Hepatocyte (in vitro differentiated cells): ENCODE measurements around the gene AIF1. TPM values are rescaled to one million over a fixed set of nuclear protein-coding genes. Genes with fewer than 3 reads are reported as not detected.
A peak's percentile ranks its signal among the peaks of the same experiment; 100 is the strongest.

ENCODE experiments used
- DNase-seq: peaks from one replicate; pipeline ENCODE4 v3.0.0-alpha.2; 2016; ENCODE audit warnings: low spot score
- H2AFZ ChIP-seq: fragments of 200-600 bp; sonication (generic); 2 replicates; pipeline ENCODE4 v1.6.0; 2016; ENCODE audit warnings: antibody characterized with exemption, mild to moderate bottlenecking
- H3K27ac ChIP-seq: fragments of 200-600 bp; sonication (generic); 2 replicates; pipeline ENCODE4 v1.5.1; 2016; ENCODE audit warnings: mild to moderate bottlenecking
- H3K27me3 ChIP-seq: fragments of 200-600 bp; sonication (generic); 2 replicates; pipeline ENCODE4 v1.6.1; 2016
- H3K36me3 ChIP-seq: fragments of 200-600 bp; sonication (generic); replicated peaks from 2 replicates; pipeline ENCODE4 v1.5.1; 2016; ENCODE audit warnings: low read depth; ENCODE audit not compliant: insufficient read depth
- H3K4me1 ChIP-seq: fragments of 200-600 bp; sonication (generic); 2 replicates; pipeline ENCODE4 v1.5.1; 2016; ENCODE audit warnings: mild to moderate bottlenecking, moderate library complexity; ENCODE audit not compliant: insufficient read depth
- H3K4me2 ChIP-seq: fragments of 200-600 bp; sonication (generic); 2 replicates; pipeline ENCODE4 v1.6.0; 2016
- H3K4me3 ChIP-seq: fragments of 200-600 bp; sonication (generic); 2 replicates; pipeline ENCODE4 v1.5.1; 2016; ENCODE audit warnings: mild to moderate bottlenecking
- H3K79me2 ChIP-seq: fragments of 200-600 bp; sonication (generic); 2 replicates; pipeline ENCODE4 v1.6.0; 2017; ENCODE audit warnings: mild to moderate bottlenecking
- H3K9me2 ChIP-seq: fragments of 200-600 bp; sonication (generic); replicated peaks from 2 replicates; pipeline ENCODE4 v1.6.0; 2017; ENCODE audit warnings: mild to moderate bottlenecking; ENCODE audit not compliant: insufficient read depth
- H3K9me3 ChIP-seq: fragments of 200-600 bp; sonication (generic); 2 replicates; pipeline ENCODE4 v1.5.1; 2016; ENCODE audit warnings: low read depth, mild to moderate bottlenecking
- H4K20me1 ChIP-seq: fragments of 200-600 bp; sonication (generic); 2 replicates; pipeline ENCODE4 v1.6.0; 2016; ENCODE audit warnings: mild to moderate bottlenecking; ENCODE audit not compliant: insufficient read depth, poor library complexity, severe bottlenecking
- EZH2 ChIP-seq: fragments of 200-600 bp; sonication (generic); IDR thresholded peaks from 2 replicates; pipeline ENCODE4 v1.6.1; 2016; ENCODE audit warnings: antibody characterized with exemption, mild to moderate bottlenecking, borderline replicate concordance
- EZH2phosphoT487 ChIP-seq: fragments of 200-600 bp; sonication (generic); IDR thresholded peaks from one replicate; pipeline ENCODE4 v1.6.1; 2018; ENCODE audit warnings: antibody characterized with exemption, mild to moderate bottlenecking, low read depth, moderate library complexity; ENCODE audit not compliant: unreplicated experiment, severe bottlenecking
- WGBS: methylation state at CpG from one replicate; pipeline ENCODE4 v1.1.6; 2016; ENCODE audit warnings: low lambda C conversion rate; ENCODE audit errors: missing lambda C conversion rate; 5-methylcytosine and 5-hydroxymethylcytosine counted together
- polyA plus RNA-seq: library from polyadenylated mRNA; unstranded; fragments of >200 nt; fragmentation: Nextera tagmentation; extraction: Ambion mirVana; gene quantifications from 2 replicates; pipeline ENCODE4 v1.2.1, GENCODE V29; 2016
- total RNA-seq: library from RNA; depleted of rRNA; stranded (reverse); fragments of >200 nt; gene quantifications from 2 replicates; pipeline ENCODE4 v1.2.3, GENCODE V29; 2014
- TF ChIP-seq, protein P1 (sequence below): fragments of 200-600 bp; sonication (generic); IDR thresholded peaks from 2 replicates; pipeline ENCODE4 v1.5.1; 2016; ENCODE audit warnings: antibody characterized with exemption, mild to moderate bottlenecking; ENCODE audit not compliant: poor library complexity

The AIF1 gene
- total and polyA plus RNA-seq, 2 experiments from 2014 or later = 4.6 to 7.2 TPM

DNA sequence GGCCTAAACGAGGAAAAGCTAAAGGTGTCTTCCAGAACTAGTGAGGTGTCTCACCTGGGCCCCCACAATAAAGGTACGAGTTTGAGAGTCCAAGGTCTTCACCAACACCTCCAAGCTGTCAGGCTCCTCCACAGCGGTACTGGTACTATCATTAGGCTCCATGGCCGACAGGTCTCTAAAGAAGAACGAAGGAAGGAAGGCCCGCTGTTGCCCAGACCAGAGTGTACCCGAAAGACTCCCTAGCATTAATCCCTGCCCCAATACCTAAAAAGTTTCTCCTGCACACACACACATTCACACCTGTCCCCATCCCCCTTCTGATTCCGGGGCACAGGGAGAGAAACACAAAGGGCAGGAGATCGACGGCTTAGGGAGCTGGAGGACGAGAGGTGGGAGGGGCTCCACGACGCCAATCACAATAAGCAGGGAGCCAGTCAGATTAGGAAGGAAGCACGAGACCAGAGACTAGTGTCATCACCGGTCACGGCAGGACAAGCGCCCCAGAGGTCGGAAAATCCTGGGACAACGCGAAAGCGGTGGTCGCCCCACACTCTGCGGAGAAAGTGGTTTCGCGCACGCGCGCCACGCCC lies 36.7 kb downstream of the AIF1 start:
- H2AFZ ChIP-seq = peak overlapping the region; percentile 35
- no peaks in the 10 kb centered on the region for H3K27me3 ChIP-seq
- H3K27ac ChIP-seq = peak overlapping the region; percentile 99
- DNase-seq = peak; percentile 90
- WGBS = 7% methylated on average over 25 of the region's 29 CpGs
- no peaks in the 10 kb centered on the region for H3K36me3 ChIP-seq
- H4K20me1 ChIP-seq = no peaks in the 10 kb centered on the region
- H3K4me2 ChIP-seq = peak overlapping the region; percentile 87
- H3K9me2 ChIP-seq = no peaks in the 10 kb centered on the region
- peaks cover 55% of the 10 kb centered on the region for H3K79me2 ChIP-seq
- H3K4me1 ChIP-seq = peaks cover 15% of the 10 kb centered on the region
- H3K9me3 ChIP-seq = no peaks in the 10 kb centered on the region
- TF ChIP-seq EZH2 (no peak), EZH2phosphoT487 (no peak)
- TF ChIP-seq, protein P1, sequence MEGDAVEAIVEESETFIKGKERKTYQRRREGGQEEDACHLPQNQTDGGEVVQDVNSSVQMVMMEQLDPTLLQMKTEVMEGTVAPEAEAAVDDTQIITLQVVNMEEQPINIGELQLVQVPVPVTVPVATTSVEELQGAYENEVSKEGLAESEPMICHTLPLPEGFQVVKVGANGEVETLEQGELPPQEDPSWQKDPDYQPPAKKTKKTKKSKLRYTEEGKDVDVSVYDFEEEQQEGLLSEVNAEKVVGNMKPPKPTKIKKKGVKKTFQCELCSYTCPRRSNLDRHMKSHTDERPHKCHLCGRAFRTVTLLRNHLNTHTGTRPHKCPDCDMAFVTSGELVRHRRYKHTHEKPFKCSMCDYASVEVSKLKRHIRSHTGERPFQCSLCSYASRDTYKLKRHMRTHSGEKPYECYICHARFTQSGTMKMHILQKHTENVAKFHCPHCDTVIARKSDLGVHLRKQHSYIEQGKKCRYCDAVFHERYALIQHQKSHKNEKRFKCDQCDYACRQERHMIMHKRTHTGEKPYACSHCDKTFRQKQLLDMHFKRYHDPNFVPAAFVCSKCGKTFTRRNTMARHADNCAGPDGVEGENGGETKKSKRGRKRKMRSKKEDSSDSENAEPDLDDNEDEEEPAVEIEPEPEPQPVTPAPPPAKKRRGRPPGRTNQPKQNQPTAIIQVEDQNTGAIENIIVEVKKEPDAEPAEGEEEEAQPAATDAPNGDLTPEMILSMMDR = no peak
- peak overlapping the region; percentile 49 for H3K4me3 ChIP-seq

DNA sequence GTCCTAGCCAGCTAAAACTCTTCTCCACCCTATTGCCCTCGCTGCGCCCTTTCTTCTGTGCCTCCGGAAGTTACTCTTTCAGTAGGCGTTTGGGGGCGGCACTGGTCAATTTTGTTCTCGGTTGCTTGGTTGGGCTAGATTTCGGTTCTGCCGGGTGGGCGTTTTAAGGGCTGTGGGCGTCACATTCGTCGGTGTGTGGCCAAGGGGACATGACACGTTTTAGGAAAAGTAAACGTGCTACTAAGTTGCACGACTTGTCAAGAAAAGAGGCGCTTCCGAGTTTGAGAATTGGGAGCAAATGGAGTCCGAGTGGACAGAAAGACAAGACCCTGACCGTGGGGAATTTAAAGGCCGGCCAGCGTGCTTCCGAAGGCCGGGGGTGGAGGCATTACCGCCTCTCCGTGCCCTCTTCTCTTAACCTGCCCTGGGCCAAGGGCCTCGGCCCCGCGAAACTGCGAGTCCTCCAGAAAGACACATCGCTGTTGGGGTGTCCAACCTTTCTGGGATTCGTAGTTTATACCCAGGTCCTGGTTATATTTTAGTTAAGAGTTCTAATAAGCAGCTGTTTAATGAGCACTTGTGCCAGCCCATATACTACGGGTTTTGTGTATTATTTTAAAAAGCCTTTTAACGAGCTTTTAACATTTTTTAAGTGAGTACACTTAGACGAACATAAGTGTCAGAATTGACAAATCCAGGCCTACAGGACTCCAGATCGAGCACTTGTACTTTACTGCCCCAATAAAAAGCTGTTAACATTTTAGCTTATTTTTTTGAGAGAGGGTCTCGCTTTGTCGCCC lies 38.1 kb downstream of the AIF1 start:
- H3K9me2 ChIP-seq = no peaks in the 10 kb centered on the region
- no peaks in the 10 kb centered on the region for H3K27me3 ChIP-seq
- peak overlapping the region; percentile 47 for H2AFZ ChIP-seq
- H3K79me2 ChIP-seq = peaks cover 62% of the 10 kb centered on the region
- WGBS = 12% methylated on average over 37 of the region's 37 CpGs
- TF ChIP-seq EZH2phosphoT487 = no peak
- TF ChIP-seq, protein P1 = peak; percentile 12
- peaks cover 15% of the 10 kb centered on the region for H3K4me1 ChIP-seq
- H3K4me3 ChIP-seq = peak overlapping the region; percentile 49
- peak overlapping the region; percentile 99 for H3K27ac ChIP-seq
- H3K4me2 ChIP-seq = peak overlapping the region; percentile 87
- no peaks in the 10 kb centered on the region for H3K36me3 ChIP-seq
- DNase-seq = peak; percentile 92
- no peaks in the 10 kb centered on the region for H4K20me1 ChIP-seq
- no peaks in the 10 kb centered on the region for H3K9me3 ChIP-seq

DNA sequence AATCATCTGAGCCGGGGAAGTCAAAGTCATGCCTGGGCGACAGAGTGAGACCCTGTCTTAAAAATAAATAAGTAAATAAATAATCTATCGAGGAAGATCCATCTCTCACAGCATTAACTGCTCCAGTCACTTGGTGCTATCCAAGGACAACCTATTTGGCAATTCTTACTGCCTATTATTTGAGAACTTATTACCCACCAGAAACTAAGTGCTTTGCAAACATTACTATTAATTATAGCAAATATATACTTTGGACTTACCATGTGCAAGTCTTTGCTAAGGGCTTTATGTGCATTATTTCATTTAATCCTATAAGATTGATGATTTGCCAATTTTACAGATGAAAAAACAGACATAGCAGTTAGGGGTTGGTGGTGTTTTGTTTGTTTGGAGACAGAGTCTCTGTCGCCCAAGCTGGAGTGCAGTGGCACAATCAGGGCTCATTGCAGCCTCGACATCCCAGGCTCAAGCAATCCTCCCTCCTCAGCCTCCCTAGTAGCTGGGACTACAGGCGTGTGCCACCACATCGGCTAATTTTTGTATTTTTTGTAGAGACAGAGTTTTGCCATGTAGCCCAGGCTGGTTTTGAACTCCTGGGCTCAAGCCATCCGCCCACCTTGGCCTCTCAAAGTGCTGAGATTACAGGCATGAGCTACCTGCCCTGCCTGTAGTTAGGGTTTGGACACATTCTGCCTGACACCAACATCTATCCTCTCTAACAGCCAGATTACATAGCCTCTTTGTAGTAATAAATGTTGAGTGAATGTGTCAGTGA lies 39.7 kb downstream of the AIF1 start:
- TF ChIP-seq EZH2phosphoT487 (no peak), EZH2 (no peak)
- TF ChIP-seq, protein P1 = no peak
- no peak overlapping the region for H2AFZ ChIP-seq
- no peaks in the 10 kb centered on the region for H3K27me3 ChIP-seq
- H3K27ac ChIP-seq = peak overlapping the region; percentile 62
- no peak for DNase-seq
- H3K9me2 ChIP-seq = no peaks in the 10 kb centered on the region
- H3K4me1 ChIP-seq = peaks cover 29% of the 10 kb centered on the region
- H4K20me1 ChIP-seq = peaks cover 13% of the 10 kb centered on the region
- H3K4me3 ChIP-seq = no peak overlapping the region
- H3K79me2 ChIP-seq = peaks cover 65% of the 10 kb centered on the region
- no peaks in the 10 kb centered on the region for H3K9me3 ChIP-seq
- peak overlapping the region; percentile 53 for H3K4me2 ChIP-seq
- 91% methylated on average over 8 of the region's 8 CpGs for WGBS
- no peaks in the 10 kb centered on the region for H3K36me3 ChIP-seq
